Esophagus mucosa (tissue), 1 donor: ENCODE results near the gene PADI4. TPM values are rescaled to one million over a fixed set of nuclear protein-coding genes. Genes with fewer than 3 reads are reported as not detected.
"Not testable (repeated sequence)": the region's sequence is repeated elsewhere in the genome, so short reads cannot be mapped to it uniquely, and the experiment has no call there.

Experiments used
- ATAC-seq: fragments of 200-7000 bp; cut with Tn5 transposase; one replicate; pipeline ENCODE4 v1.9.1; 2020
- total RNA-seq: library from RNA; stranded (reverse); gene quantifications from one replicate; pipeline ENCODE4 v1.2.4, GENCODE V29; 2023
- donor health status: DM: yes; HTN: yes; CAD: no.

The PADI4 gene
- total RNA-seq, 1 donor from 2014 or later = not detected

DNA sequence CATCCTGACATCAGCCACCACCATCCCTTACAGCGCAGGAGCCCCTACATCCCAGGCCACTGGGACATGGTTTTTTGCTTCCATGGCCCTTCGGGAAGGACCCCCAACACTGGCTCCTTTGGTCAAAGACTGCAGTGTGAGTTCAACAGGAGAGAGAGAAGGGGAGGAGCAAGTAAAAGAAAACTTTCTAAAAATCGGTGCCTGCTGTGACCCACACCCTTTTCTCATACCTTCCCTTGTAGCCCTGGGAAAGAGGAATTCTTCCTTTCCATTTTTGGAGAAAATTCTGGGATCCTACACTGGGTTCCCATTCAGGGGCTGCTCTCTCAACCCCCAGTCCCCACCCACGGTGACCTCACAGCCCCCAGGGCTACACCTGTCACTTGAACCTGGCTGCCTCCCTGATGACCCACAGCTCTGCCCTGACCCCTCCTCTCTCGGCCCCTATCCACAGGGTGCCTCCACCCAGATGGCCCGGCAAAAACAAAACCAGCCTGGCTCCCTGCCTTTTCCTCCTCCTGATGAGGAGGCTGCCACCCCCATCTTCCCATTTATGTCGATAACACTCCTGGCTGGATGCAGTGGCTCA, 7.6 kb downstream of the PADI4 start:
- no peak for ATAC-seq

DNA sequence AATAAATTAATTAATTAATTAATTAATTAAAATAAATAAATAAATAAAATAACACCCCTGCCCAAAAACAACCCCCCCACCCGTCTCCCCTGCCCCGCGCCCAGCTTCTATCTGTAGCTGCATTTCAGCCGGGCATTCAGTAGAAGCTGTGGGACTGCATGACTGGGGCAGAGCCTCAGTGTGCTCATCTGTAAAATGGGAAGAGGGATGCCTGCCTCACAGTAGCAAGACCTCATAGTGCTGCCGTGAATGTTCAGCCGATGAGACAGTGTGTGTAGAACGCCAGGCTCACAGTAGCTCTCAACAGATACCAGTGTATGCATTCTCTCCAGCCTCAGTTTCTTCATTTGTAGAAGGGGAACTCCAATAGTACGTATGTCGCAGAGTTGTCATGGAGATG, 8.7 kb downstream of the PADI4 start:
- no peak for ATAC-seq

DNA sequence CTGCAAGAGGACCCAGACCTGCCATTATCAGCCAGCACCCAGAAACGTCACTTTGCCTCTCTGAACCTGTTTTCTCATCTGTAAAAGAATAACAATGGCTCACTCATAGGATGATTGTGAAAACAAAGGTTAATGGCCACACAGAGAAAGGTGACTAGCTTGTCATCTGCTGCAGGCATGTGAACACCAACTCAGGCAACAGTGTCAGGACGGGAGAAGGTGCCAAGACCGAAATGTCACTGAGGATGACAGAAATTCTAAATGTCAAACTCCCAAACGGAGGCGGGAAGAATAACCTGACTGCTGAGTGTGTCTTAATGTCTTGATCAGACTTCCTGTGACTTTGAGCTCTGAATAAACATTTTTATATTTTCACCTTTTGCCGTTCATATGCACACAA, 10.3 kb downstream of the PADI4 start:
- no peak for ATAC-seq

DNA sequence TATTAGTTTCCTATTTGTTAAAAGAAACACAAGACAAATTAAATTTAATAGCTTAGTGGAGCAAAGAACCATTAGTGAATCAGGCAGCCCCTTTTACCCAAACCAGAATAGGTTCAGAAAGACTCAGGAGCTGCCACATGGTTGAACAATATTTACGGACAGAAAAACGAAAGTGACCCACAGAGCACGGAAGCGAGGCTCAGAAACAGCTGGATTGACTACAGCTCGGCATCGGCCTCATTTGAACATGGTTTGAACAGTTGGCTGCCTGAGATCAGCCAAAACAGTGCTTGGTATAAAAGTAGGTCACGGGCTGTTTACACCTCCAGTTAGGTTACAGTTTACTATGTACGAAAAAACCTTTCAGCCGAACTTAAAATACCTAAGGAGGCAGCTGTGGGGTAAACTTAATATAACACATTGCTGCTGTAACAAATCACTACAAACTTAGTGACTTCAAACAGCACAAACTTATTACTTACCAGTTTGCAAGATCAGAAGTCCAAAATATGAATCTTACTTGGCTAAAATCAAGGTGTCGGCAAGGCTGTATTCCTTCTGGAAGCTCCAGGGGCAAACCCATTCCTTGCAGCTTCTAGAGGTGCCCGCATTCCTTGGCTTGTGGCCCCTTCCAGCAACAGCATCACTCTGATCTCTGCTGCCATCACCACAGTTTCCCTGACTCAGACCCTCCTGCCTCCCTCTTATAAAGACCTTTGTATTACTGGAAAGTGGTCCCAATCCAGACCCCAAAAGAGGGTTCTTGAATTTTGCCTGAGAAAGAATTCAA, 11.8 kb downstream of the PADI4 start:
- ATAC-seq = no peak

DNA sequence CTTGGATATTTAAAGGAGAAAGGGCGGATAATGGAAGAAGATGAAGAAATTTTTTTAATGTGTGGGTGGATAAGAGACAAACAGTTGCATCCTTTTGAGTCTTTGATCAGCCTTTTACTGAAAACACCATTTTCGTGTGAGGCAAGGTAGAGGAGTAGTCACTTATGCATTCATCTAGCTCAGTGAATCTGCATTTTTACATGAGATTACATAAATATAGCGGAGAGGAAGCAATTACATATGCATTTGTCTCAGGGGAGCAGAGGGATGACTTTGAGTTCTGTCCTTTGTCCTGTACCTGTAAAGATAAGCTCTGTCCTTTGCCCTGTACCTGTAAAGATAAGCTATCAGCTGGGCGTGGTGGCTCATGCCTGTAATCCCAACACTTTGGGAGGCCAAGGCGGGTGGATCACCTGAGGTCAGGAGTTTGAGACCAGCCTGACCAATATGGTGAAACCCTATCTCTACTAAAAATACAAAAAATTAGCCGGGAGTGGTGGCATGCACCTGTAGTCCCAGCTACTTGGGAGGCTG, 13.9 kb downstream of the PADI4 start:
- not testable (repeated sequence) for ATAC-seq

DNA sequence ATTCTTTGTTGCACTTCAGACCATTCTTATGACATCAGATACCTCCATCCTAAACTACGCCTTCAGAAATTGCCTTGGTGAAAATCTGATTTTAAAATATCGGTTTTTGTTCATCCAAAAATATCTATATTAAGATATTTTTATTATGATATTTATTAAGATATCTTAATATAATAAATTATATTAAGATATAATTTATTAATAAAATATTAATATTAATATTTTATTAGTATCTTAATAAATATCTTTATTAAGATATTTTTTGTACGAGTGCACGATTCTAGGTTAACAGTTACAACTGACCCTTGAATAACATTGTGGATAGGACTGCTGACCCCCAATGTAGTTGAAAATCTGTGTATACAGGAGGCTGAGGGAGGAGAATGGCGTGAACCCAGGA, 20.9 kb downstream of the PADI4 start:
- ATAC-seq = no peak

DNA sequence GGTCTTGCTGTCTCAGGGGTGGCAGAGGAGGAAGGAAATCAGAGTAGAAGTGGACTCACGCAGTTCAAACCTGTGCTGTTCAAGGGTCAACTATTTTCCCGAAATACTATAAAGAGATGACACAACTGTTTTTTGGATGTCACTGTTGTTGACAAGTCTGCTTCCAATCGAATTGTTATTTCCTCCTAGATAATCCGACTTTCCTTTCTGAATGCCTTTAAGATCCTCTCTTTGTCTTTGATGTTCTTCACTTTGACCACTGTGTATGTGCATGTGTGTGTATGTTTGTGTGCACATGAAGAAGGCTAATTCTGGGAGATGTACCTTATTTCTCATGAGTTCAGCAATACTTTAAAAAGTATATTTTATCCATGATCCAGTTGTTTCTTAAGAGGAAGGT, 21.6 kb downstream of the PADI4 start:
- no peak for ATAC-seq

DNA sequence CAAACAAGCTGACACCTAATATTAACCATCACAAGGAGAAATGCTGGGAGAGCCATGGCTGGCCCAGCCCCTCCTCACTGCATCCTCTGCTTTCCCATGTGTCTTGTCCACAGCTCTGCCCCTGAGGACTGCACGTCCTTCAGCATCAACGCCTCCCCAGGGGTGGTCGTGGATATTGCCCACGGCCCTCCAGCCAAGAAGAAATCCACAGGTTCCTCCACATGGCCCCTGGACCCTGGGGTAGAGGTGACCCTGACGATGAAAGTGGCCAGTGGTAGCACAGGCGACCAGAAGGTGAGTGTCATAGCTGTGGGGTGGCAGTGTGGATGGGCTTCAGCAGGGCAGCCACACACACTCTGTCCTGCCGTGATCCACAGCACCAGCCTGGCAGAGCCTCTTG, 22.9 kb downstream of the PADI4 start:
- no peak for ATAC-seq

DNA sequence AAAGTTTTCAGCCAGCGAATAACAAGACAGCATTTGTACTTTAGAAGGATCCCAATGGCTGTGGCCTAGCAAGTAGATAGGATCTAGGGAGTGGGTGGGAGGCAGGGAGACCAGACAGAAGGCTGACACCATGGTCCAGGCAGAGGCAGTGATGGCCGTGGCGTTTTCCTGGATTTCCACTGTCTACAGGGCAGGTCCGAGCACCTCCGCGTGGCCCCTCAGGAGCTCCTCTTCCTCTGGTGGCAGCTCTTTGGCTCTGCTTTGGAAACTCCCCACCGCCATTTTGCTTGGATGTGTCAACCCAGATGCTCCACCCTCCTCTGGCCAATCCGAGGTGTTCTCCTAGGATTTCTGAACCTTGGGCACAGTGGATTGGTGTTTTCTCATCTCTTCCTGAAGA, 25.1 kb downstream of the PADI4 start:
- no peak for ATAC-seq

DNA sequence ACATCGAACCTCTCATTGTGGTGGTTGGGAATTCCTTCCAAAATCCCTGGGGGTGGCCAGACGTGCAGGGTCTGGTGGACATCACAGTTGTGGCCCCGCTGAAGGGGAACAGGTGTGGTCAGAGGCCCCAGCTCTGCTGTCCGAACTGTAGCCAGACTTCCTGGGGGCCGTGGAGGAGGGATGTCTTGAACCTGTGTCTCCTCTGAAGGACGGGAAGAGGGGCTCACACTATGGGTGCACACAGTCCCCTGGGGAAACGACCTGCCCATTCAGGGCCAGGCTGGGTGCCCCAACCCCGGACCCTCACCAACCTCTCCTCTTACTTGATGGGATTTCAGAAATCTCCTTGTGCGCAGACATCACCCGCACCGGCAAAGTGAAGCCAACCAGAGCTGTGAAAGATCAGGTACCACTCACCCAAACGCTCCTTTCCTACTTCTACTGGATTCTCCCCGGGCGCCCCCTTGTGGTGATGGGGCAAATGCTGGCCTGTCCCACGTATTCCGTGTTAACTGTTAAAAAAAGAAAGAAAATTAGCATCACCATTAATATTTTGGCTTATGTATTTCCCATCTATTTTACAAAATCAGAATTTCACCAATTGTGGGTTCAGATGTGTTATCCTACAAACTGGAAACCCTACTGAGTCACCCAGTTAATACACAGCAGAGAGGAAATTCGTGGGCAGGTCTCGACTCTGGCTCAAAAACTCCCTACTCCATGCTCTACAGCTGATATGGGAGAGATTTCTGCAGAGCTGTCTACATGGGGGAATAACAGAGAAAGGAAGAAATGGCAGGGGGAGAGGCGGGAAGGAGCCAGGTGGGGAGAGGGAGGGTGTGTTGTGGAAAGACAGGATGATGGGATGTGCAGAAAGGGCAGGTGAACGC, 28.1 kb downstream of the PADI4 start:
- peak; percentile 74 for ATAC-seq

DNA sequence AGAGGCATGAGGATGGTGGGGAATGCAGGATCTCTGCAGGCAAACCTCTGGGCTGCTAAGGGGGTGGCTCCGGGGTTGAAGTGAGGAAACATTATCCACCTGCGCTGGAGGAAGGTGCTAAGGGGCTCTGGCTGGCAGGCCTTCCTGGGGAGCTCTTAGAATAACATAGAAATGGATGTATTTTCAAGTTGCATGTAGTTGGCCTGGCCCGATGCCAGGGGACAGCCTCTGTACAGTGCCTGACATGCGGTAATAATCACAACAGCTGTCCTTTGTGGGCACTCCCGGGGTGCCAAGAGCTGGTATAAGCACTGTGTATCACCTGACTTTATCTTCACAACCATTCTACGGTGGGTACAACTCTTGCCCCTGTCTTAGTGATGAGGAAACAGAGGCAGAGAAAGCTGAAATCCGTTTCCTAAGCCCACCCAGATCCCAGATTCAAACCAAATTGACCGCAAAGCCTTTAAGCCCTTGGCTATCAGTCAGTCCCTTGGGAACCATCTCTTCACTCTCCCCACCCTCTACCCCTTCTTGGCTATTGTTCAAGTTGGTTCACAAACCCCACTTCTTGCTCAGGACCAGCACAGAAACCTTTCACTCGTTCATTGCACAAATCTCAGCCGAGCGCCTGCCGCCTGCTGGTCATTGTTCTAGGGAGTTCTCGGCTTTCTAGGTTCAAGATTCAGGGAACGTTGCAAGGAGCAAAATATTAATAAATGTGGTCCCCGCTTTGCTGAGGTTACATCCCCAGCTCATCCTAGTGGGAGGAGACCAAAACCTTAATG, 30.9 kb downstream of the PADI4 start:
- no peak for ATAC-seq

DNA sequence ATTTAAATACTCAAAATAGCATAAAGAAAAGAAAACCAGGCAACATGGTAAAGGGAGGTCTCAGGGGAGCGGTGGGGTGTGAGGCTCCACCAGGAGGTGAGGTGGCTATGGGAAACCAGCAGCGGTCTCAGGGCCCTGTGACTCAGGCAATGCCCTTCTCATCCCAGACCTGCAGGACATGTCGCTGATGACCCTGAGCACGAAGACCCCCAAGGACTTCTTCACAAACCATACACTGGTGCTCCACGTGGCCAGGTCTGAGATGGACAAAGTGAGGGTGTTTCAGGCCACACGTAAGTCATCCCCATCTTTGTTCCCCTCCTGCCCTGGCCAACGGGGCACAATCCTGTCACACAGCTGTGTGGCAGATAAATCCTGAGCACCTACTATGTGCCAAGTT, 31.5 kb downstream of the PADI4 start:
- ATAC-seq = no peak

DNA sequence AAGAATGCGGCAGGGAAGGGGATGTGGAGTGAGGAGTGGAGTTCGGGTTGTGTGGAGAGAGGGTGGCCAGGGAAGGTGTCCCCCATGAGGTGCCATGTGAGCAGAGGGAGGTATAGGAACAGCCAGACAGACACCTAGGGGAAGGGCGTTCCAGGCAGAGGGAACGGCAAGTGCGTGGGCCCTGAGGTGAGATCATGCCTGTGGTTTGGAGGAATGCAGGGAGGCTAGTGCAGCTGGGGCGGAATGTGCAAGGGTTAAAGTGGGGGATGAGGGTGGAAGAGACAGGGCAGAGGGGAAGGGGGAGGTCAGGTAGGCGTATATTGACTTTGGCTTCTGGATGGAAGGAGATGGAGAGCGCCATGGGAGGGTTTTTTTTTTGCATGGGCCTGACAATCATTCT, 32.4 kb downstream of the PADI4 start:
- ATAC-seq = peak; percentile 43

DNA sequence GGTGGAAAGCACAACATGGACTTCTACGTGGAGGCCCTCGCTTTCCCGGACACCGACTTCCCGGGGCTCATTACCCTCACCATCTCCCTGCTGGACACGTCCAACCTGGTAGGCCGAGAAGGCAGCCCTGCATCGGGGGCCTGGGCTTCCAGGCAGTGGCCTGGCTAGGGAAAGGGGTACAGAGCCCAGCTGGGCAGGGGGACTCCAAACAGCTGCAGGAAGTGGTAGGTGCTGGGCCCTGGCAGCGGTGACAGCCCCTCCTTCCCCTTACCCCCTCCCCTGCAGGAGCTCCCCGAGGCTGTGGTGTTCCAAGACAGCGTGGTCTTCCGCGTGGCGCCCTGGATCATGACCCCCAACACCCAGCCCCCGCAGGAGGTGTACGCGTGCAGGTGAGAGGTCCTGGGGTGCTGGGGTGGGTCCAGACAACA, 34.0 kb downstream of the PADI4 start:
- no peak for ATAC-seq

DNA sequence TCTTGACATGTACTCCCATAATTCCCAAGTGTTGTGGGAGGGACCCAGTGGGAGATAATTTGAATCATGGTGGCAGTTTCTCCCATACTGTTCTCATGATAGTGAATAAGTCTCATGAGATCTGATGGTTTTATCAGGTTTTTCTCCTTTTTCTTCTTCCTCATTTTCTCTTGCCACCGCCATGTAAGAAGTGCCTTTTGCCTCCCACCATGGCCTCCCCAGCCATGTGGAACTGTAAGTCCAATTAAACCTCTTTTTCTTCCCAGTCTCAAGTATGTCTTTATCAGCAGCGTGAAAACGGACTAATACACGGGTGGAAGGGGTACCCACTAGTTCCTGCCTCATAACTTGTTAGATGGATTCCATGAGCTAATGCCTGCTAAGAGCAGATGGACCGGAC, 37.5 kb downstream of the PADI4 start:
- ATAC-seq = not testable (repeated sequence)

DNA sequence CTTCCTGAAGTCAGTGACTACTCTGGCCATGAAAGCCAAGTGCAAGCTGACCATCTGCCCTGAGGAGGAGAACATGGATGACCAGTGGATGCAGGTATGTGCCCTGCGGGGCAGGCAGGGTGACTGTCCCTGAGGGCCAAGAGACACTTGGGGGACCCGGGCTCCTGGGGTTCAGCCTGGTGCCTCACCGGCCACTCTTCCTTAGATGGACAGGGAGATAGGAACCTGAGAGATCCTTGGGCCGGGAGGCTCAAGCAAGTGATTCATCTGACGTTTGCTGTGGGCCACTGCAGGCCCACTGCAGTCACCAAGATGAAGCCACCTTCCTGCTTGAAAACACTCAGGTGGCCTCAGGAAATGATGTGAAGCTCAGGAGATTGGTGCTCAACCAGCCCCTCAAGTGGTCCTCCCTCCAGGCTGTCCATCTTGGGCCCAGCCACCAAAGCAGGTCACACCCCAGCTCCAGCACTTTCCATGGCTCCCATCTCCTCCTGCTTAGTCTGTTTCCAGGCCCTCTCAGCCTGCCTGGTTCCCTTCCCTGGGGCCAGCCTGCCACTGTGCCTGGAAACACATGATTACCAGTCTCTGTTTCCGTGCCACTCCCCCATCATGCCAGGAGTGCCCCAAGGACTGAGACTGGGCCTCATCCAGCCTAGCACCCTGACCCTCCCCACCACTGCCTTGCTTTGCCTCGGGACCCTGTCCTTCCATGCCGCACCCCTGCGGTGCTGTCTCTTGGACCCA, 38.2 kb downstream of the PADI4 start:
- ATAC-seq = no peak

DNA sequence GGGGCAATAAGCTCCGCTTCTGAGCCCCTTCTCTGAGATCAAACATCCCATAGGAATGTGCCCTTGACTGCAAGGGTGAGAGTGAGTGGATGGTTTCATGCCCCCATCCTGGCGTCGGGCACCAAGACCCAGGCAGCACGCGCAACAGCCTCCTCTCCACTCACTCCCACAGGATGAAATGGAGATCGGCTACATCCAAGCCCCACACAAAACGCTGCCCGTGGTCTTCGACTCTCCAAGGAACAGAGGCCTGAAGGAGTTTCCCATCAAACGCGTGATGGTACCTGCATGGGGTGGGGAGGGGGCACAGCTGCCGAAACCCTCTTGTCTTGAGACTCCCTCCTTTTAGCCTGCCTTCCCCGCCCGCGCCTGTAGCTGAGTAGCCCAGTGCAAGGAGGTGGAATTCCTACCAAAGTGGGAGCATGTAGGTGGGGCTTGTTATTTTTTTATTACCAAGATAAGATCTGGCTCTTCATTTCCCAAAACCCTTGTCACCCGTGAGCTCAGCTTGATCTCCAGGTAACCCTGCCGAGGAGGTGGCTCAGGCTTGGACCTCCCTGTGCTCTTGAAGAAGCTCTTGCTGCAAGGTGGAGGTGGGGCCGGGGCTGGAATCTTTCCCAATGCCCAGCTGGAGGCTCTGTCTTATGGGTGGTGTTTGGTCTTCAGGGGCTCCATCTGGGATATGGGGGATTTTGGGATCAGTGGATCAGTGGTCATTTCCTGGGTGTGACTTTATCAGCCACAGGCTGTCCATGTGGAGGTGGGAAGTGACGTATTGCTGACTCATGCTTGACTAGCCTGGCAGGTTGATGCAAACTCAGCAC, 40.0 kb downstream of the PADI4 start:
- ATAC-seq = peak; percentile 90

DNA sequence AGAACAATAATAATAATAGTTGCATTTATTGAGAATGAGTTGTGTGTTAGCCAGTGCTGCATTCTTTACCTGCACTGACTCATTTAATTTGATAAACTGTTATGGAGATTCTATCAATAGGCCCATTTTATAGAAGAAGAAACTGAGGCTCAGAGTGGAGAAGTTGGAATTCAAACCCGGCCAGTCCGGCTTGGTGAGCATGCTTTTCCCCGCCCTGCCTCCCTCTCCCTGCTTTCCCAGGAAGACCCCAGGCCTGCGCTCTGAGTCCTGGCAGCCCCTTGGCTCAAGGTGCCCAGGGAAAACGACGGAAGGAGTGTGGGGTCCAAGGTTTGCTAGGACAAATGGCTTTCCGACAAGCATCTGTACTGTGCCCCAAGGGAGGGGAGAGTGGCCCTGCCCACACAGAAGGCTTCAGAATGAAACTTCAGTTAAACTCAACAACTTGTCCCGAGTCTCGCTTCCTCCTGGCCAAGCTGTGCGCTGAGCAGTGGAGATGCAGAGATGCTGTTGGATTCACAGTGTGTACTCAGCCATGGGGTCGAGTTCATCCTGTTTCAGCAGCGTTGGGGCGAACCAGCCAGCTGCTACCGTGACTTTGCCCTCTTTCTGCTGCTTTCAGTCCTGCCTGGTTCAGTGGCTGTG, 40.7 kb downstream of the PADI4 start:
- ATAC-seq = no peak

DNA sequence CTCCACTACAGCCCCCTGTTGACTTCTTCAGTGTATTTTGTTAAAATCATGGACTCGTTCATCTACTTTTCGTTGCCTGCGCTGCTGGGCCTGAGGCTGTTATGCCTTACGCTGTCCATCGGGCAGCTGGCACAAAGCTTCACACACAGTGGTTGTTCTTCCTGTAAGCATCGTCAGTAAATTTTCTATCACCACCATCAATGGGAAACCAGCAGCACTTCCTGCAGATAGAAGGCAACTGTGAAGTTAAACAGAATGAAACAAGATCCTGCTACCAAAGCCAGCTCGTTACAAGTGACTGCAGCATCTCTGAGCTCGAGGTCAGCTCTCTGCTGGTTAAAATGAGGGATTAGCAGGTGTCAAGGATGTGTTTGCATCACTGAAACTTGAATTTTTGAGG, 42.1 kb downstream of the PADI4 start:
- no peak for ATAC-seq

DNA sequence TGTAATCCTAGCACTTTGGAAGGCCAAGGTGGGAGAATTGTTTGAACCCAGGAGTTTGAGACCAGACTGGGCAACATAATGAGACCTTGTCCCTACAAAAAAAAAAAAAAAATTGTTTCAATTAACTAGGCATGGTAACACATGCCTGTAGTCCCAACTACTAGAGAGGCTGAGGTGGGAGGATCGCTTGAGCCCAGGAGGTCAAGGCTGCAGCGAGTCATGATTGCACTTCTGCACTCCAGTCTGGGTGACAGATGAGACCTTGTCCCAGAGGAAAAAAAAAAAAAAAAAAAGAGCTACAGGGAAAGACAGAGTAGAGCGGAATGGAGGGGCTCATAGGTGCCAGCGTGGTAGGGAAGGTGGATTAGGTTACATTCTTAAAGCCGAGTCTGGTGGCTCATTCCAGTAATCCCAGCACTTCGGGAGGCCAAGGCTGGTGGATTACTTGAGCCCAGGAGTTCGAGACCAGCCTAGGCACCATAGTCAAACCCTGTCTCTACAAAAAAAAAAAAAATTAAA, 43.0 kb downstream of the PADI4 start:
- no peak for ATAC-seq
